Neural progenitor cell (in vitro differentiated cells): ENCODE data around the gene RDH11. TPM values are rescaled to one million over a fixed set of nuclear protein-coding genes. Genes with fewer than 3 reads are reported as not detected.

ENCODE experiments used
- DNase-seq: peaks from one replicate; pipeline ENCODE4 v3.0.0-alpha.2; 2016; ENCODE audit warnings: low spot score
- H2AFZ ChIP-seq: fragments of 200-600 bp; sonication (generic); replicated peaks from 2 replicates; pipeline ENCODE4 v1.6.1; 2016; ENCODE audit warnings: antibody characterized with exemption
- H3F3A ChIP-seq: fragments of 200-600 bp; sonication (generic); 2 replicates; pipeline ENCODE4 v1.6.1; 2016; ENCODE audit warnings: antibody characterized with exemption, low read depth
- H3K27ac ChIP-seq: fragments of 200-600 bp; sonication (generic); 2 replicates; pipeline ENCODE4 v1.5.1; 2016; ENCODE audit warnings: mild to moderate bottlenecking
- H3K27me3 ChIP-seq: fragments of 200-600 bp; sonication (generic); 2 replicates; pipeline ENCODE4 v1.6.1; 2016; ENCODE audit warnings: mild to moderate bottlenecking, moderate library complexity
- H3K36me3 ChIP-seq: fragments of 200-600 bp; sonication (generic); 2 replicates; pipeline ENCODE4 v1.5.1; 2016
- H3K4me1 ChIP-seq: fragments of 200-600 bp; sonication (generic); 2 replicates; pipeline ENCODE4 v1.6.1; 2016; ENCODE audit warnings: mixed run types
- H3K4me2 ChIP-seq: fragments of 200-600 bp; sonication (generic); 2 replicates; pipeline ENCODE4 v1.6.1; 2016
- H3K4me3 ChIP-seq: fragments of 200-600 bp; sonication (generic); 2 replicates; pipeline ENCODE4 v1.5.1; 2016
- H3K79me2 ChIP-seq: fragments of 200-600 bp; sonication (generic); 2 replicates; pipeline ENCODE4 v1.6.1; 2016; ENCODE audit warnings: low read depth
- H3K9ac ChIP-seq: fragments of 200-600 bp; sonication (generic); 2 replicates; pipeline ENCODE4 v1.6.1; 2016
- H3K9me3 ChIP-seq: fragments of 200-600 bp; sonication (generic); 2 replicates; pipeline ENCODE4 v1.5.1; 2016; ENCODE audit warnings: low read depth
- H4K20me1 ChIP-seq: fragments of 200-600 bp; sonication (generic); 2 replicates; pipeline ENCODE4 v1.6.1; 2016; ENCODE audit warnings: low read depth
- H3K27ac Mint-ChIP-seq: 3 replicates; pipeline ENCODE4 v1.8.0; 2021; ENCODE audit warnings: mixed read lengths
- H3K27me3 Mint-ChIP-seq: 2 replicates; pipeline ENCODE4 v1.8.0; 2022; ENCODE audit warnings: low read depth, mild to moderate bottlenecking, inconsistent platforms, moderate library complexity, mixed read lengths; ENCODE audit not compliant: insufficient read depth
- H3K36me3 Mint-ChIP-seq: 3 replicates; pipeline ENCODE4 v1.8.0; 2021; ENCODE audit warnings: mixed read lengths
- H3K4me1 Mint-ChIP-seq: 3 replicates; pipeline ENCODE4 v1.8.0; 2021; ENCODE audit warnings: mixed read lengths
- H3K4me3 Mint-ChIP-seq: 3 replicates; pipeline ENCODE4 v1.8.0; 2021; ENCODE audit warnings: mild to moderate bottlenecking, moderate library complexity, mixed read lengths
- H3K9me3 Mint-ChIP-seq: 3 replicates; pipeline ENCODE4 v1.8.0; 2020; ENCODE audit warnings: mixed read lengths
- EZH2 ChIP-seq: fragments of 200-600 bp; sonication (generic); IDR thresholded peaks from 2 replicates; pipeline ENCODE4 v1.6.1; 2017; ENCODE audit warnings: antibody characterized with exemption, mild to moderate bottlenecking, moderate library complexity
- EZH2phosphoT487 ChIP-seq: fragments of 200-600 bp; sonication (generic); IDR thresholded peaks from 2 replicates; pipeline ENCODE4 v1.6.1; 2017; ENCODE audit warnings: antibody characterized with exemption
- total RNA-seq: library from RNA; depleted of rRNA; stranded (reverse); fragments of >200 nt; gene quantifications from 2 replicates; pipeline ENCODE4 v1.2.3, GENCODE V29; 2015; ENCODE audit warnings: low replicate concordance
- TF ChIP-seq, protein P1 (sequence below): fragments of 200-600 bp; sonication (generic); IDR thresholded peaks from 2 replicates; pipeline ENCODE4 v1.5.1; 2017; ENCODE audit warnings: antibody characterized with exemption, mild to moderate bottlenecking

RDH11 gene
- total RNA-seq, 1 donor from 2014 or later, result 90.6 TPM

- no peaks in the 10 kb centered on the region for H3K36me3 ChIP-seq
- Mint-ChIP-seq H3K36me3 (peaks cover 8% of the 10 kb centered on the region), H3K27me3 (no peaks in the 10 kb centered on the region), H3K4me1 (peaks cover 4% of the 10 kb centered on the region), H3K27ac (no peak overlapping the region), H3K9me3 (no peaks in the 10 kb centered on the region), H3K4me3 (no peak overlapping the region)
- H3K79me2 ChIP-seq, result peaks cover 88% of the 10 kb centered on the region
- no peaks in the 10 kb centered on the region for H3K4me1 ChIP-seq
- H3F3A ChIP-seq, result no peaks in the 10 kb centered on the region
- H3K4me2 ChIP-seq, result no peak overlapping the region
- no peak overlapping the region for H2AFZ ChIP-seq
- no peak overlapping the region for H3K9ac ChIP-seq
- peaks cover 37% of the 10 kb centered on the region for H4K20me1 ChIP-seq
- no peak for TF ChIP-seq EZH2phosphoT487
- TF ChIP-seq, protein P1, sequence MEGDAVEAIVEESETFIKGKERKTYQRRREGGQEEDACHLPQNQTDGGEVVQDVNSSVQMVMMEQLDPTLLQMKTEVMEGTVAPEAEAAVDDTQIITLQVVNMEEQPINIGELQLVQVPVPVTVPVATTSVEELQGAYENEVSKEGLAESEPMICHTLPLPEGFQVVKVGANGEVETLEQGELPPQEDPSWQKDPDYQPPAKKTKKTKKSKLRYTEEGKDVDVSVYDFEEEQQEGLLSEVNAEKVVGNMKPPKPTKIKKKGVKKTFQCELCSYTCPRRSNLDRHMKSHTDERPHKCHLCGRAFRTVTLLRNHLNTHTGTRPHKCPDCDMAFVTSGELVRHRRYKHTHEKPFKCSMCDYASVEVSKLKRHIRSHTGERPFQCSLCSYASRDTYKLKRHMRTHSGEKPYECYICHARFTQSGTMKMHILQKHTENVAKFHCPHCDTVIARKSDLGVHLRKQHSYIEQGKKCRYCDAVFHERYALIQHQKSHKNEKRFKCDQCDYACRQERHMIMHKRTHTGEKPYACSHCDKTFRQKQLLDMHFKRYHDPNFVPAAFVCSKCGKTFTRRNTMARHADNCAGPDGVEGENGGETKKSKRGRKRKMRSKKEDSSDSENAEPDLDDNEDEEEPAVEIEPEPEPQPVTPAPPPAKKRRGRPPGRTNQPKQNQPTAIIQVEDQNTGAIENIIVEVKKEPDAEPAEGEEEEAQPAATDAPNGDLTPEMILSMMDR, result no peak
- TF ChIP-seq EZH2, result no peak
- no peak overlapping the region for H3K27ac ChIP-seq
- DNase-seq, result no peak
- H3K9me3 ChIP-seq, result no peaks in the 10 kb centered on the region
- no peak overlapping the region for H3K4me3 ChIP-seq
- H3K27me3 ChIP-seq, result no peaks in the 10 kb centered on the region
Observed at GRCh38 chr14:67665868-67666267, 29.7 kb downstream of the RDH11 start.

DNA sequence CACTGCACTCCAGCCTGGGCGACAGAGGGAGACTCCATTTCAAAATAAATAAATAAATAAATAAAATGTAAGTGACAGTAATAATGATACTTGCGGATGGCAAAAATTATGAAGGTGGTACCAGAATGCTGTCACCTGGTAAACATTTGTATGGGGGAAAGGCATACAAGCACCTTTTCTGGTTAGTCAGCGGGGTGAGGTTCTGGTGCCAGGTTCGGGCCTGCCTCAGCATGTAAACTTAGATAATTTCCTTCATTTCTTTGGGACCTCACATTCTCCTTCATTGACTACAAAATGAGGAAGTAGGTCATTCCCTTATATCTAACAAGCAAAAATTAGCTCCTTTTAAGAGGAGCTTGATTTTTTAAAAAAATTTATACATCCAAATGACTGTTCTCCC lies 31.9 kb downstream of the RDH11 start:
- Histone ChIP-seq H3K4me3 (no peak overlapping the region), H3K9me3 (no peaks in the 10 kb centered on the region), H3K9ac (no peak overlapping the region), H2AFZ (no peak overlapping the region), H3F3A (no peaks in the 10 kb centered on the region), H4K20me1 (peaks cover 24% of the 10 kb centered on the region), H3K4me1 (no peaks in the 10 kb centered on the region), H3K4me2 (no peak overlapping the region), H3K79me2 (peaks cover 67% of the 10 kb centered on the region), H3K27ac (no peak overlapping the region), H3K27me3 (no peaks in the 10 kb centered on the region), H3K36me3 (peaks cover 5% of the 10 kb centered on the region)
- no peak overlapping the region for H3K27ac Mint-ChIP-seq
- H3K4me3 Mint-ChIP-seq, result no peak overlapping the region
- no peak for DNase-seq
- peaks cover 8% of the 10 kb centered on the region for H3K36me3 Mint-ChIP-seq
- H3K9me3 Mint-ChIP-seq, result no peaks in the 10 kb centered on the region
- peaks cover 2% of the 10 kb centered on the region for H3K4me1 Mint-ChIP-seq
- TF ChIP-seq EZH2phosphoT487 (no peak), EZH2 (no peak)
- TF ChIP-seq, protein P1, result no peak
- no peaks in the 10 kb centered on the region for H3K27me3 Mint-ChIP-seq

DNA sequence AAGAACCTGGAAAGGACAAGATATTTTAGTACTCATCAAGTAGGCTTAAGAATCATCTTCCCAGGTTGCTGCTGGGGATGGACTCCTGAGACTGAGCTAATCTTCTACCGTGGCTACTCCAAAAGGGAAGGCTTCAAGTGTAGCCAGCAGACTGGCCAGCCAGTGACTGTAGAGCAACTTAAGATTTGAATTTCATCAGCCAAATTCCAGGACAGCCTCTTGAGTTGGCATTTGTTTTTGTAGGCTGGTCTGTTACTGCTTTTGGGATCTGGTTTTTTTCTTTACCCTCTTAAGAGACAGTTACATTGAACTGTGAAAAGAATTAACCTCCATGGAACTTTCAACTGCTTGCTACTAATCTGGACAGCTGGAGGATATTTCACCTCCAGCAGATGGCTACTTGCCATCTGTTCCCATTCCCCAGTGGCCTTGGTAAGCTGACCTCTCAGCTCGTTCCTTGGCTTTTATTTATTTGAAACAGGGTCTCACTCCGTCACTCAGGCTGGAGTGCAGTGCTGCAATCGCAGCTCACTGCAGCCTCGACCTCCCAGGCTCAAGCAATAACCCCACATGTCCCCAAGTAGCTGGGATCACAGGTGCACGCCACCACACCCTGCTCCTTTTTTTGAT lies 41.8 kb downstream of the RDH11 start:
- Histone ChIP-seq H3K36me3 (peaks cover 1% of the 10 kb centered on the region), H2AFZ (no peak overlapping the region), H4K20me1 (no peaks in the 10 kb centered on the region), H3F3A (no peaks in the 10 kb centered on the region), H3K27ac (no peak overlapping the region), H3K4me2 (no peak overlapping the region), H3K79me2 (no peaks in the 10 kb centered on the region), H3K4me1 (no peaks in the 10 kb centered on the region), H3K9ac (no peak overlapping the region), H3K4me3 (no peak overlapping the region), H3K9me3 (no peaks in the 10 kb centered on the region), H3K27me3 (no peaks in the 10 kb centered on the region)
- peaks cover 35% of the 10 kb centered on the region for H3K36me3 Mint-ChIP-seq
- DNase-seq, result no peak
- H3K27ac Mint-ChIP-seq, result no peak overlapping the region
- TF ChIP-seq EZH2 (no peak), EZH2phosphoT487 (no peak)
- TF ChIP-seq, protein P1, result no peak
- H3K4me1 Mint-ChIP-seq, result no peaks in the 10 kb centered on the region
- no peak overlapping the region for H3K4me3 Mint-ChIP-seq
- H3K9me3 Mint-ChIP-seq, result no peaks in the 10 kb centered on the region
- no peaks in the 10 kb centered on the region for H3K27me3 Mint-ChIP-seq
